22Rv1 (cell line): ENCODE results near the gene MDFIC2.

Source experiments
- H3K27ac ChIP-seq: fragments of 450-650 bp; 2 replicates; pipeline ENCODE4 v1.5.1; 2017
- CTCF ChIP-seq: fragments of 450-650 bp; IDR thresholded peaks from 2 replicates; pipeline ENCODE4 v1.5.1; 2017; ENCODE audit warnings: mild to moderate bottlenecking
- ZFX ChIP-seq: fragments of 450-650 bp; IDR thresholded peaks from 2 replicates; pipeline ENCODE4 v1.6.1; 2017; ENCODE audit warnings: antibody characterized with exemption, borderline replicate concordance

MDFIC2 gene

DNA sequence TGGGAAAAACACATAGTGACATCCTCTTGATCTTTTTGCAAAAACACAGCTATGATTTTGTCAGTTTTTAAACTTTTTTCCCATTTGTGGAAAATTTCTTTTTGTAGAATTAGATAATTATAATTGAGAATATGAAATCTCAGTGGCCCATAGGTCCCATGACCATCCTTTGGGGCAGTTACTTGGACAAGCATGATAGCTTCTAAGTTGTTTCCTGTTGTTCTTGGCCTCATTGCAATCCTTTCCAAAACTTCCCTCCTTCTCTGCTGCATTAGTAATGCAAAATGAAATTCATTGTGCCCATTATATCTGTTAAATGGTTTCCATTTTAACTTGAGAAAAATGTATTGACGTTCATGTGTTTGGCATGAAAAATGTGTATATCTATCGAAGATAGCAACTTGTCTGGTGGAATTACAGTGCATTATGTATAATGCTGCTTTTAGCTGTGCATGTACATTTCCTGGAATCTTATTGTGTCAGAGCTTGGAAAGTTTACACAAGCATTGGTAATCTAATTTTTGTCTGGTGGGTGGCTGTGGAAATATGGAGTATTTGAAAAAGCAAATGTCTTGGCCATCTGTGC is 70.0 kb downstream of the MDFIC2 start:
- TF ChIP-seq ZFX (no peak), CTCF (no peak)
- no peak overlapping the region for H3K27ac ChIP-seq

DNA sequence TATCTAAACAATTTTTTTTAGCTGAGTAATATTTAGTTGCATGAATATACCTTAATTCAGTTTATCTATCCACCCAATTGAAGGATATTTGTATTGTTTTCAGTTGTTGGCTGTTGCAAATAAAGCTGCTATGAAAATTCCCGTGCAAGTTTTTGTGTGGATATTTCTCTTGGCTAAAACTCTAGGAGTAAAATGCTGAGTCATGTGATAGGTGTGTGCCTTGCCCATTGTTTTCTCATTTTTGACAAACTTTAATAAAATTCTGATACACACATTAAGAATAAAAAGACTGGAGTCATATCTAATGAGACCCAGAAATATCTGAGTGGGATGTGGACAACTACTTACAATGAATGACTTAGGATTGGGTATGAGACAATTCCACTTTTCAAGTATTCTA is 78.6 kb downstream of the MDFIC2 start:
- TF ChIP-seq CTCF (no peak), ZFX (no peak)
- no peak overlapping the region for H3K27ac ChIP-seq

DNA sequence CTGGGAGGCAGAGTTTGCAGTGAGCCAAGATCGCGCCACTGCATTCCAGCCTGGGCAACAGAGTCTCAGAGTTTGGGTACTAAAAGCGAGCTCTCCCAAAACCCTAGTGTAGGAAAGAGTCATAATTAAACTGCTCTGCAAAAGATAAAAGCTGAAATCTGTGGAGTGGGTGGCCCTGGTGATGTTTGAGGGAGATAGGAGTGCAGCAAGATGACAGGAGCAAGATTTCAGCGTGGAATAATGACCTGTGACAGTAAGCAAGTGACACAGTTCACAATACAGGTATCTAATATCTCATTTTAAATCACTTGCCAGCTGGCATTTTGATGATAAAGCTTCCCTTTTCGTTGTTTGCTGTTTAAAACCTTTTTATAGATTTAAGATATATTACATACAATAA is 79.3 kb downstream of the MDFIC2 start:
- TF ChIP-seq ZFX (no peak), CTCF (no peak)

DNA sequence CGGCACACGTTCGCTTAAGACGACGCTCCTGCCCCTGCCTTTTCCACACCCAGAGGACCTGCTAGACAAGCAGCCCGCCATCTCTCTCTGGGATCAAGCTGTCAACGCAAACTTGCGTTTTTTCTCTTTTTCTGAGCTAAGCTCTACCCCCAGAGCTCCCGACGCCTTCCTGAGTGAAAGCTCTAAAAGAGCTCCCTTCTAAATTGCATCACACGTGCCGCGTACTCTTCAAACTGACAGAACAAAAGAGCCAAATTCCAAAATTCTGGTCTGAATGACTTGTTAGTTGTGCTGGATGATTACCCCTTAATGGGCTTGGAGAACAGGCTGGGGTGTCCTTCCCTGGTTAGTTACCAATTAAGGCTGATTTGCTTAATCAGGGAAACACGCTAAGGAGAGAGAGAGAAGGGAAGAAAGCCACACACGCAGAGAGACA is 81.2 kb downstream of the MDFIC2 start:
- H3K27ac ChIP-seq: no peak overlapping the region
- TF ChIP-seq ZFX (no peak), CTCF (no peak)

More for the DNA sequence above, 79.3 kb downstream of the MDFIC2 start:
- no peak overlapping the region for H3K27ac ChIP-seq

GRCh38 chr3:70227437-70227836 is 85.0 kb downstream of the MDFIC2 start:
- no peak overlapping the region for H3K27ac ChIP-seq
- TF ChIP-seq ZFX (no peak), CTCF (no peak)

DNA sequence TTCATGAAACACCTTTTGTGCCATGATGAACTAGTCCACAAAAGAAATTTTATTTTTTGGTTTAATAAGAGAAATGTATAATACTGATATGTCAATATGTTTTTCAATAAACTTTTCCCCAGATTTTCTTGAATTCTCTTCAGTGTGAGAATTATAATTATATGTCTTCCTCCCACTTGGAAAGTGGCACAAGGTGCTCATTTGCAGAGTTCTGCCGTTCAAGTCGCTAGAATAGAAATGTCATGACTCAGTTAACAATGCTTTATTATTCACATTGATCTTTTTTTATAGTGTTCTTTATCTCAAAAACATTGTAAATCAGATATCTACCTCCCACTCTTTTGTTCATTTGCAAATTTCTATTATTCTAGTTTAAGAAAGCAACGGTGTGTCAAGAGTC is 87.3 kb downstream of the MDFIC2 start:
- H3K27ac ChIP-seq: no peak overlapping the region
- TF ChIP-seq CTCF (no peak), ZFX (no peak)

DNA sequence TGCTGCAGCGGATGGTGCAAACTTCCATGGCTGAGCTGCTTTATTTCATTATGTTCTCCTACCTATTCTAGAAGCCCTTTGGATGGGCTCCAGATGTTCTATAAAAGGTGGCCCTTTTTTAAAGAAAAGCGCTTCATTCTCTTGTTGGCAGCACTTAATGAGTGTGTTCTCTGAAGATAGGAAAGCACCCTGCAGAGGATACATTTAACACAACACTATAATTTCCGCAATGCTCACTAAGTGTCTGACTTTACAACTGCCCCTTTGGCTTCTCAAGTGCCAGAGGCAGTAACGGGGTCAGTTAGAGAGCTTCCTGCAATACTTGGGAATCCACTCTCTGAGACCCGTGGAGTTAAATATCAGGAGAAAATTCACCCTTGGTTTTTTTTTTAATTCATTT is 88.1 kb downstream of the MDFIC2 start:
- TF ChIP-seq ZFX (no peak), CTCF (no peak)
- H3K27ac ChIP-seq: no peak overlapping the region
